Transverse colon (tissue), 4 donors: Measurements from ENCODE around the gene CIROP.

Source experiments
- CTCF ChIP-seq, 5 experiments: fragments of 200-600 bp in 3 of 5; fragments of 450-650 bp in 2 of 5; sonication (generic) in 3 of 5; IDR thresholded peaks; 1 replicate in 2 of 5; 2 replicates in 3 of 5; pipeline ENCODE4 v1.5.1; 2016 to 2017; ENCODE audit warnings: antibody characterized with exemption in 5 of 5, inconsistent platforms in 3 of 5, mild to moderate bottlenecking in 2 of 5, moderate library complexity in 1 of 5
- POLR2A ChIP-seq: fragments of 450-650 bp; IDR thresholded peaks from one replicate; pipeline ENCODE4 v1.6.1; 2016; ENCODE audit warnings: antibody characterized with exemption, mild to moderate bottlenecking, moderate library complexity
- POLR2AphosphoS5 ChIP-seq, 3 donors: sonication (generic); formaldehyde crosslinking; IDR thresholded peaks; one replicate each; pipeline ENCODE4 v1.6.1; 2016; ENCODE audit warnings: antibody characterized with exemption in 3 of 3

- no peak for TF ChIP-seq CTCF (IDR thresholded peaks at IDR 0.05)
- no peak for TF ChIP-seq POLR2AphosphoS5 (IDR thresholded peaks at IDR 0.05)
- TF ChIP-seq POLR2A = no peak
These were observed 53.4 kb downstream of the CIROP start for GRCh38 chr14:23051141-23052057.
